GM23248 (cell line): ENCODE measurements around the gene CDH4.

Experiments used
- EZH2 ChIP-seq: fragments of 200-600 bp; sonication (generic); IDR thresholded peaks from 2 replicates; pipeline ENCODE4 v1.6.1; 2018; ENCODE audit warnings: antibody characterized with exemption, mild to moderate bottlenecking; ENCODE audit not compliant: insufficient read depth, poor library complexity, severe bottlenecking
- EZH2phosphoT487 ChIP-seq: fragments of 200-600 bp; sonication (generic); IDR thresholded peaks from 2 replicates; pipeline ENCODE4 v1.6.1; 2018; ENCODE audit warnings: antibody characterized with exemption, moderate library complexity, mild to moderate bottlenecking, low read depth; ENCODE audit not compliant: insufficient read depth

GRCh38 chr20:61889659-61890058 lies 637.6 kb downstream of the CDH4 start:
- TF ChIP-seq EZH2: no peak
- TF ChIP-seq EZH2phosphoT487: no peak
